RWPE2 (cell line): Measurements from ENCODE around the gene CXCR6.

Source experiments
- ATAC-seq: fragments of 200-7000 bp; cut with Tn5 transposase; 3 replicates; pipeline ENCODE4 v1.9.1; 2021; ENCODE audit warnings: low read depth
- DNase-seq: peaks from one replicate; pipeline ENCODE4 v3.0.0-alpha.2; 2020; ENCODE audit warnings: low spot score
- H3K27ac ChIP-seq: fragments of 450-650 bp; 2 replicates; pipeline ENCODE4 v1.5.1; 2017; ENCODE audit warnings: mild to moderate bottlenecking; ENCODE audit not compliant: poor library complexity, severe bottlenecking
- H3K27me3 ChIP-seq: fragments of 250-450 bp; sonication (Bioruptor Pico); 2 replicates; pipeline ENCODE4 v1.5.1; 2021; ENCODE audit warnings: mild to moderate bottlenecking, moderate library complexity; ENCODE audit not compliant: insufficient read depth, poor library complexity, severe bottlenecking
- H3K36me3 ChIP-seq: fragments of 250-450 bp; sonication (Bioruptor Pico); 2 replicates; pipeline ENCODE4 v1.5.1; 2020; ENCODE audit warnings: low read depth, mild to moderate bottlenecking, moderate library complexity
- H3K4me1 ChIP-seq: fragments of 250-450 bp; sonication (Bioruptor Pico); 2 replicates; pipeline ENCODE4 v1.5.1; 2021; ENCODE audit warnings: mild to moderate bottlenecking, moderate library complexity; ENCODE audit not compliant: insufficient read depth, poor library complexity, severe bottlenecking
- H3K4me3 ChIP-seq: fragments of 250-450 bp; sonication (Bioruptor Pico); 2 replicates; pipeline ENCODE4 v1.5.1; 2021; ENCODE audit warnings: mild to moderate bottlenecking, moderate library complexity; ENCODE audit not compliant: severe bottlenecking
- H3K9me3 ChIP-seq: fragments of 250-450 bp; sonication (Bioruptor Pico); 2 replicates; pipeline ENCODE4 v1.5.1; 2021; ENCODE audit warnings: mild to moderate bottlenecking, moderate library complexity; ENCODE audit not compliant: severe bottlenecking
- TF ChIP-seq, protein P1 (sequence below): fragments of 450-650 bp; IDR thresholded peaks from one replicate; pipeline ENCODE4 v1.5.1; 2017; ENCODE audit warnings: mild to moderate bottlenecking, moderate library complexity; ENCODE audit not compliant: poor library complexity, severe bottlenecking

The CXCR6 gene

DNA sequence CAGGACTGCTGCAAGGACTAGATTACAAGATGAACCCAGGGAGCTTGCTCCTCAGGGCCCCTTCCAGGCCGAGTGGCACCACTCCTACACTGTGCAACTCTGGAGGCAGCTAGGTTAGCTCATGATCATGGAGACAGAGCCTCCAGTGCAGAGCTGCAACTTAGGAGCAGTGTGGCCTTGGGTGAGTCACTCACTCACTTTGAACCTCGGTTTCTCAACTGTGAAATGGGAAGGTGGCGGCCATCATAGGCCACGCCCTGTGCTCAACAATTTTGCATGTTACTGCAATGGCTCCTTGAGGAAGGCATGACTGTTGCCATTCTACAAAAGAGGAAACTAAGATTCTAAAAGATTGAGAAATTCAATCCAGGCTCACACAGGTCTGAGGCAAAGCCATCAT is 11.2 kb upstream of the CXCR6 start:
- no peaks in the 10 kb centered on the region for H3K9me3 ChIP-seq
- ATAC-seq (no peak), DNase-seq (no peak)
- TF ChIP-seq, protein P1, sequence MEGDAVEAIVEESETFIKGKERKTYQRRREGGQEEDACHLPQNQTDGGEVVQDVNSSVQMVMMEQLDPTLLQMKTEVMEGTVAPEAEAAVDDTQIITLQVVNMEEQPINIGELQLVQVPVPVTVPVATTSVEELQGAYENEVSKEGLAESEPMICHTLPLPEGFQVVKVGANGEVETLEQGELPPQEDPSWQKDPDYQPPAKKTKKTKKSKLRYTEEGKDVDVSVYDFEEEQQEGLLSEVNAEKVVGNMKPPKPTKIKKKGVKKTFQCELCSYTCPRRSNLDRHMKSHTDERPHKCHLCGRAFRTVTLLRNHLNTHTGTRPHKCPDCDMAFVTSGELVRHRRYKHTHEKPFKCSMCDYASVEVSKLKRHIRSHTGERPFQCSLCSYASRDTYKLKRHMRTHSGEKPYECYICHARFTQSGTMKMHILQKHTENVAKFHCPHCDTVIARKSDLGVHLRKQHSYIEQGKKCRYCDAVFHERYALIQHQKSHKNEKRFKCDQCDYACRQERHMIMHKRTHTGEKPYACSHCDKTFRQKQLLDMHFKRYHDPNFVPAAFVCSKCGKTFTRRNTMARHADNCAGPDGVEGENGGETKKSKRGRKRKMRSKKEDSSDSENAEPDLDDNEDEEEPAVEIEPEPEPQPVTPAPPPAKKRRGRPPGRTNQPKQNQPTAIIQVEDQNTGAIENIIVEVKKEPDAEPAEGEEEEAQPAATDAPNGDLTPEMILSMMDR, result no peak
- H3K4me1 ChIP-seq, result no peaks in the 10 kb centered on the region
- no peak overlapping the region for H3K4me3 ChIP-seq
- H3K36me3 ChIP-seq, result peaks cover 38% of the 10 kb centered on the region
- no peak overlapping the region for H3K27ac ChIP-seq
- no peaks in the 10 kb centered on the region for H3K27me3 ChIP-seq

DNA sequence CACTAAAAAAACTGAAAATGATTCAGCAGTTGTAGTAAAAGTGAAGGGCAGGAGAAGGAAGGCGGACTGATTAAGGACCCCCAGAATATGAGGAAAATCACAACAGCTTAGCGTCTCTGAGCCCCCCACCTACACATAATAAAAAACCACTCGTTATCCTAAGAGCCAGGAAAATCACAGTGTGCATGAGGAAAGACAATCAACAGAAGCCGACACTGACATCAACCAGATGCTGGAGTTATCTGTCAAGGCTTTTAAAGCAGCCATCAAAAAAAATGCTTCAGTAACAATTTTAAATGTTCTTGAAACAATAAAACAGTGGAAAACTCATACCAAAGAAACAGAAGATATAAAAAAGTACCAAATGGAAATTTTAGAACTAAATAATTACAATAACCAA is 9.7 kb upstream of the CXCR6 start:
- TF ChIP-seq, protein P1, result no peak
- Histone ChIP-seq H3K36me3 (peaks cover 38% of the 10 kb centered on the region), H3K4me1 (no peaks in the 10 kb centered on the region), H3K4me3 (no peak overlapping the region), H3K27me3 (no peaks in the 10 kb centered on the region), H3K27ac (no peak overlapping the region), H3K9me3 (no peaks in the 10 kb centered on the region)
- no peak for ATAC-seq
- DNase-seq, result no peak

DNA sequence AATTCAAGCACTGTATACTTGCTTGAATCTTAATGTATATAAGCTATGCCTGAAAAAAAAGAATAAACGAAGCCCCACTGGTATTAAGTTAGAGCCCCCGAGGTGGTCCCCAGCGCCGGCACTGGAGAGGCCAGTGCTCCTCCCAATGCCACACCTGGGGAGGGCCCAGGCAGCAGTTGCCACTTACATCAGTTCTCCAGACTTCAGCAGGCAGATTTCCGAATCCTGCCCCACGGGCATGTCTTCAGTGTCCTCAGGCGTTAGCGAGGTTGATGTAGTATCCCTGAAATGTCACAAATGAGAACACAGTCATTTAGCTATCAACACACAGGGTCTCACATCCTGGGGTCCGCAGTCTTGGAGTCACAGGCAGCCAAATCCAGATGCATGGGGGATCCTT is 7.0 kb upstream of the CXCR6 start:
- ATAC-seq, result no peak
- DNase-seq, result no peak
- peaks cover 24% of the 10 kb centered on the region for H3K36me3 ChIP-seq
- TF ChIP-seq, protein P1, result no peak
- H3K27ac ChIP-seq, result no peak overlapping the region
- no peaks in the 10 kb centered on the region for H3K4me1 ChIP-seq
- H3K9me3 ChIP-seq, result no peaks in the 10 kb centered on the region
- no peaks in the 10 kb centered on the region for H3K27me3 ChIP-seq
- H3K4me3 ChIP-seq, result no peak overlapping the region

DNA sequence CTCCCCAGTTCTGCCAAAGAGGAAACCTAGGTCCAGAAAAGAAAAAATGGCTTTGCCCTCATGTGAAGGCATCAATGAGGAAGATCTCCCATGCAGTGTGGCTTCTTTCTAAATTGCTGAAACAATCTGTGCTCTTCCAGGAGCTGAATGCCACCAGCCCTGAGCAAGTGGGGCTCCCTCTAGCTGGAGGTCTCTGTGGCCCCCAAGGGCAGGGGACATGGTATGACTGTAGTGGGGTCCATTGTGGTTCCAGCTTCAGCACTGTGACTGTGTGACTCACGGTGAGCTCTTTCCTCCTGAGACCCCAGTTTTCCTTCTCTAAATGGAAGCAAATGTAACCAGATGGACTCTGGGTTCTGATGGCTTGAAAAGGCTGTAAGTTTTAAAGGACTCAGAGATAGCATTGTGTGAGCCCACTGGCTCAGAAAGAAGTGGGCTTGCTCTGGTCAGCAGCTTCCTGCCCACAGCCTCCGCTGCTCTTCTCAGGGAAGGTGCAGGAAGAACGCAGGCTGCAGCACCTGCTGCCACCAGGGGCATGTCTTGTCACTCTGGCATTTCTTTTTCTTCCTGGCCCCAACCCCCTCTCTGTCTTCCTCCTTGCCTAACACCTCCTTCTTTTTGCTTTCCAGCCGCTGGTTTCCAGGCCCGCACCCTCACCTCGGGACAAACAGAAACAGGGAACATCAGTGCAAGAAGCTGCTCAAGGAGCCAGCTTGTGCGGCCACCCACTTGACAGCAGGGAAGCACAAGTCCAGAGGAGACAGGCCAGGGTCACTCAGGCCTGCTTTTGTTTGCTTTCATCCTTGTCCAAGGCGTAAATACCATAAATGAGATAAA is 5.8 kb upstream of the CXCR6 start:
- no peaks in the 10 kb centered on the region for H3K4me1 ChIP-seq
- H3K27me3 ChIP-seq, result no peaks in the 10 kb centered on the region
- H3K9me3 ChIP-seq, result no peaks in the 10 kb centered on the region
- DNase-seq (no peak), ATAC-seq (no peak)
- H3K27ac ChIP-seq, result no peak overlapping the region
- H3K4me3 ChIP-seq, result no peak overlapping the region
- TF ChIP-seq, protein P1, result no peak
- peaks cover 24% of the 10 kb centered on the region for H3K36me3 ChIP-seq

DNA sequence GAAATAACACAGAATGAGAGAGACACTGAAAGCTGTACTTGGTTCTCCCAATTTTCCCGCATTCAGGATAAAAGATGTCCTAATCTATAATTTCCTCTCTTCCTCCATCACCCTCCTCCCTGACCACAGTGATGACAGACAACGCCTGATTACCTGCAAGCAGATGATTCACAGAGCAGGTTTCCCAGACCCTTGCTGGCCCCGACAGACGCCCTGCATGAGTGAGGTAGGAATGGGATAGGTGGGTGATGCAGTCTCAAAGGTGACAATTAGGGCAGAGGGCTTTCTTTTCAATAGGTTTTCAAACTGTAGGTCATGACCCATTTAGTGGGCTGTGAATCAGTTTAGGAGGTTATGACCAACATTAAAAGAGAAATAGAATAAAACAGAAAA is 5.2 kb upstream of the CXCR6 start:
- Histone ChIP-seq H3K27ac (no peak overlapping the region), H3K27me3 (no peaks in the 10 kb centered on the region), H3K4me3 (no peak overlapping the region), H3K36me3 (peaks cover 20% of the 10 kb centered on the region), H3K9me3 (no peaks in the 10 kb centered on the region), H3K4me1 (no peaks in the 10 kb centered on the region)
- TF ChIP-seq, protein P1, result no peak
- no peak for DNase-seq
- ATAC-seq, result no peak
